Smooth muscle cell (in vitro differentiated cells): Measurements from ENCODE around the gene CYP2C18. TPM values are rescaled to one million over a fixed set of nuclear protein-coding genes. Genes with fewer than 3 reads are reported as not detected.
A peak's percentile ranks its signal among the peaks of the same experiment; 100 is the strongest.

ENCODE experiments used
- DNase-seq: peaks from one replicate; lab custom pipeline; 2025; ENCODE audit not compliant: unreplicated experiment; lab: John Stamatoyannopoulos, UW
- H2AFZ ChIP-seq: fragments of 200-600 bp; sonication (generic); 2 replicates; pipeline ENCODE4 v1.6.0; 2016; ENCODE audit warnings: antibody characterized with exemption, low read depth, mild to moderate bottlenecking
- H3F3A ChIP-seq: fragments of 200-600 bp; sonication (generic); 2 replicates; pipeline ENCODE4 v1.6.0; 2017; ENCODE audit warnings: antibody characterized with exemption, low read depth
- H3K27ac ChIP-seq: fragments of 200-600 bp; sonication (generic); 2 replicates; pipeline ENCODE4 v1.5.1; 2016; ENCODE audit warnings: low read depth, mild to moderate bottlenecking
- H3K27me3 ChIP-seq: fragments of 200-600 bp; sonication (generic); 2 replicates; pipeline ENCODE4 v1.6.1; 2016; ENCODE audit warnings: low read depth, mild to moderate bottlenecking
- H3K36me3 ChIP-seq: fragments of 200-600 bp; sonication (generic); 2 replicates; pipeline ENCODE4 v1.5.1; 2016; ENCODE audit warnings: low read depth
- H3K4me1 ChIP-seq: fragments of 200-600 bp; sonication (generic); 2 replicates; pipeline ENCODE4 v1.5.1; 2016; ENCODE audit warnings: low read depth
- H3K4me2 ChIP-seq: fragments of 200-600 bp; sonication (generic); 2 replicates; pipeline ENCODE4 v1.6.0; 2016; ENCODE audit warnings: mild to moderate bottlenecking
- H3K4me3 ChIP-seq: fragments of 200-600 bp; sonication (generic); 2 replicates; pipeline ENCODE4 v1.5.1; 2016; ENCODE audit warnings: mild to moderate bottlenecking
- H3K79me2 ChIP-seq: fragments of 200-600 bp; sonication (generic); 2 replicates; pipeline ENCODE4 v1.6.0; 2016; ENCODE audit warnings: low read depth, mild to moderate bottlenecking
- H3K9ac ChIP-seq: fragments of 200-600 bp; sonication (generic); 2 replicates; pipeline ENCODE4 v1.6.0; 2016; ENCODE audit warnings: low read depth
- H3K9me3 ChIP-seq: fragments of 200-600 bp; sonication (generic); replicated peaks from 2 replicates; pipeline ENCODE4 v1.5.1; 2016; ENCODE audit warnings: low read depth
- H4K20me1 ChIP-seq: fragments of 200-600 bp; sonication (generic); 2 replicates; pipeline ENCODE4 v1.6.0; 2016; ENCODE audit warnings: low read depth
- CTCF ChIP-seq: fragments of 200-600 bp; sonication (generic); IDR thresholded peaks from 2 replicates; pipeline ENCODE4 v1.5.1; 2017; ENCODE audit warnings: borderline replicate concordance, mild to moderate bottlenecking, antibody characterized with exemption; ENCODE audit not compliant: insufficient read depth, poor library complexity, severe bottlenecking
- WGBS: methylation state at CpG from one replicate; pipeline ENCODE4 v1.1.7; 2016; ENCODE audit warnings: low lambda C conversion rate; 5-methylcytosine and 5-hydroxymethylcytosine counted together
- polyA plus RNA-seq: library from polyadenylated mRNA; unstranded; fragments of >200 nt; fragmentation: Nextera tagmentation; extraction: Ambion mirVana; gene quantifications from 2 replicates; pipeline ENCODE4 v1.2.1, GENCODE V29; 2016
- total RNA-seq: library from RNA; depleted of rRNA; stranded (reverse); fragments of >200 nt; gene quantifications from 2 replicates; pipeline ENCODE4 v1.2.3, GENCODE V29; 2014

The CYP2C18 gene
- total and polyA plus RNA-seq, 2 experiments from 2014 or later = 1.1 TPM; not detected in 1

- Histone ChIP-seq H3K36me3 (no peaks in the 10 kb centered on the region), H3K27ac (no peak overlapping the region), H3K79me2 (no peaks in the 10 kb centered on the region), H4K20me1 (no peaks in the 10 kb centered on the region), H3K27me3 (no peaks in the 10 kb centered on the region), H3F3A (no peaks in the 10 kb centered on the region), H3K9me3 (no peaks in the 10 kb centered on the region), H3K4me1 (no peaks in the 10 kb centered on the region), H3K4me2 (no peak overlapping the region), H3K4me3 (no peak overlapping the region), H3K9ac (no peak overlapping the region), H2AFZ (no peak overlapping the region)
- no peak for TF ChIP-seq CTCF
- DNase-seq = no peak
- WGBS = 92% methylated on average over 6 of the region's 6 CpGs
These were observed 17.0 kb upstream of the CYP2C18 start for GRCh38 chr10:94666391-94667102.

GRCh38 chr10:94673614-94674321, 9.8 kb upstream of the CYP2C18 start:
- no peak for TF ChIP-seq CTCF
- Histone ChIP-seq H3K9me3 (no peaks in the 10 kb centered on the region), H3K9ac (no peak overlapping the region), H4K20me1 (no peaks in the 10 kb centered on the region), H3K4me3 (no peak overlapping the region), H3K36me3 (no peaks in the 10 kb centered on the region), H3K4me1 (no peaks in the 10 kb centered on the region), H3F3A (no peaks in the 10 kb centered on the region), H3K27me3 (no peaks in the 10 kb centered on the region), H3K4me2 (no peak overlapping the region), H3K27ac (no peak overlapping the region), H3K79me2 (no peaks in the 10 kb centered on the region), H2AFZ (no peak overlapping the region)
- no peak for DNase-seq
- 97% methylated on average over 1 of the region's 1 CpG for WGBS

- Histone ChIP-seq H3K4me3 (no peak overlapping the region), H3K27ac (no peak overlapping the region), H3K9me3 (no peaks in the 10 kb centered on the region), H2AFZ (no peak overlapping the region), H3K27me3 (no peaks in the 10 kb centered on the region), H3K4me1 (no peaks in the 10 kb centered on the region), H3K79me2 (no peaks in the 10 kb centered on the region), H3K9ac (no peak overlapping the region), H4K20me1 (no peaks in the 10 kb centered on the region), H3K4me2 (no peak overlapping the region), H3F3A (no peaks in the 10 kb centered on the region), H3K36me3 (no peaks in the 10 kb centered on the region)
- WGBS = 85% methylated on average over 2 of the region's 2 CpGs
- no peak for DNase-seq
- TF ChIP-seq CTCF = no peak
These were observed 7.0 kb upstream of the CYP2C18 start for GRCh38 chr10:94676496-94676895.

- Histone ChIP-seq H3K36me3 (no peaks in the 10 kb centered on the region), H3K4me3 (no peak overlapping the region), H3K4me1 (no peaks in the 10 kb centered on the region), H3K27ac (no peak overlapping the region), H3F3A (no peaks in the 10 kb centered on the region), H3K79me2 (no peaks in the 10 kb centered on the region), H3K9ac (no peak overlapping the region), H4K20me1 (no peaks in the 10 kb centered on the region), H3K4me2 (no peak overlapping the region), H3K27me3 (no peaks in the 10 kb centered on the region), H2AFZ (no peak overlapping the region), H3K9me3 (no peaks in the 10 kb centered on the region)
- DNase-seq = no peak
- TF ChIP-seq CTCF = peak; percentile 16
These were observed 5.8 kb upstream of the CYP2C18 start for GRCh38 chr10:94677691-94678090.
